A549 (cell line): ENCODE measurements around the gene XPO6. TPM values are rescaled to one million over a fixed set of nuclear protein-coding genes. Genes with fewer than 3 reads are reported as not detected.
A peak's percentile ranks its signal among the peaks of the same experiment; 100 is the strongest.

Experiments
- ATAC-seq, 2 experiments: fragments of 200-7000 bp in 1 of 2; fragments of >200 bp in 1 of 2; cut with Nextera tagmentation in 1 of 2; cut with Tn5 transposase in 1 of 2; 3 replicates each; pipeline versions ENCODE4 v1.8.0 to v1.9.1; 2018 to 2020; ENCODE audit warnings: mild to moderate bottlenecking in 1 of 2, moderate library complexity in 1 of 2
- CTCF ChIA-PET: fragments of 300-600 bp; sonication (Branson Sonifier 250); formaldehyde crosslinking; extraction: SDS; loops from one replicate; lab custom pipeline; 2021; ENCODE audit warnings: antibody characterized with exemption, inconsistent platforms; lab: Yijun Ruan, JAX
- POLR2A ChIA-PET: fragments of 350-600 bp; formaldehyde crosslinking; extraction: SDS; loops from one replicate; lab custom pipeline; 2021; ENCODE audit warnings: antibody characterized with exemption, inconsistent platforms; lab: Yijun Ruan, JAX
- DNase-seq, 2 experiments: peaks; one replicate each; pipeline versions ENCODE4 v3.0.0 to v3.0.0-alpha.2; 2011 to 2016; ENCODE audit warnings: low read depth in 1 of 2, low spot score in 1 of 2
- FAIRE-seq: peaks from 2 replicates; lab custom pipeline; 2011; peaks lifted over from hg19 to GRCh38; lab: Jason Lieb, UNC
- H3K27ac ChIP-seq, 2 experiments: fragments of >200 bp; sonication (Bioruptor Twin); formaldehyde crosslinking; 3 replicates each; pipeline ENCODE4 v1.5.1; 2016 to 2017
- H3K4me1 ChIP-seq: fragments of >200 bp; sonication (Bioruptor Twin); formaldehyde crosslinking; 3 replicates; pipeline ENCODE4 v1.6.1; 2016
- H3K4me2 ChIP-seq: fragments of >200 bp; sonication (Bioruptor Twin); formaldehyde crosslinking; 3 replicates; pipeline ENCODE4 v1.6.1; 2016
- H3K4me3 ChIP-seq: fragments of >200 bp; sonication (Bioruptor Twin); formaldehyde crosslinking; 3 replicates; pipeline ENCODE4 v1.5.1; 2016
- H3K9me3 ChIP-seq: fragments of >200 bp; sonication (Bioruptor Twin); formaldehyde crosslinking; 3 replicates; pipeline ENCODE4 v1.6.1; 2016
- BCL3 ChIP-seq: fragments of >200 bp; sonication (Bioruptor Twin); formaldehyde crosslinking; IDR thresholded peaks from 3 replicates; pipeline ENCODE4 v1.6.1; 2016
- BHLHE40 ChIP-seq: IDR thresholded peaks from 2 replicates; pipeline ENCODE4 v1.6.1; 2012; ENCODE audit warnings: low read depth, low read length, inconsistent platforms
- CBX8 ChIP-seq: fragments of 200-600 bp; sonication (generic); IDR thresholded peaks from 2 replicates; pipeline ENCODE4 v1.6.1; 2016
- CHD4 ChIP-seq: fragments of 200-600 bp; sonication (generic); IDR thresholded peaks from 2 replicates; pipeline ENCODE4 v1.6.1; 2016; ENCODE audit warnings: antibody characterized with exemption, mild to moderate bottlenecking, borderline replicate concordance
- EHF ChIP-seq: fragments of 250-450 bp; sonication (Bioruptor Pico); IDR thresholded peaks from 2 replicates; pipeline ENCODE4 v1.5.0; 2020; ENCODE audit warnings: mild to moderate bottlenecking
- FOXS1 ChIP-seq: fragments of 250-450 bp; sonication (Bioruptor Pico); IDR thresholded peaks from 2 replicates; pipeline ENCODE4 v1.5.0; 2020; ENCODE audit warnings: mild to moderate bottlenecking, moderate library complexity
- HDAC2 ChIP-seq: fragments of 200-600 bp; sonication (generic); IDR thresholded peaks from 2 replicates; pipeline ENCODE4 v1.6.1; 2016
- HOXA7 ChIP-seq: fragments of 250-450 bp; sonication (Bioruptor Pico); IDR thresholded peaks from 2 replicates; pipeline ENCODE4 v1.5.0; 2020; ENCODE audit warnings: mild to moderate bottlenecking, moderate library complexity
- JUNB ChIP-seq: fragments of >200 bp; sonication (Bioruptor Twin); formaldehyde crosslinking; IDR thresholded peaks from 2 replicates; pipeline ENCODE4 v1.6.1; 2016
- KDM5A ChIP-seq: fragments of 200-600 bp; sonication (generic); IDR thresholded peaks from 2 replicates; pipeline ENCODE4 v1.6.1; 2016; ENCODE audit warnings: antibody characterized with exemption, mild to moderate bottlenecking
- POLR2AphosphoS2 ChIP-seq: conservative IDR thresholded peaks from 2 replicates; pipeline ENCODE4 v1.6.1; 2012; ENCODE audit warnings: low read length, improper control_type of control experiment, inconsistent platforms
- RCOR1 ChIP-seq: fragments of 150-350 bp; IDR thresholded peaks from 2 replicates; pipeline ENCODE4 v1.6.1; 2014; ENCODE audit warnings: antibody characterized with exemption, low read length, low read depth
- SREBF2 ChIP-seq: fragments of 450-650 bp; IDR thresholded peaks from 2 replicates; pipeline ENCODE4 v1.6.1; 2014; ENCODE audit warnings: mild to moderate bottlenecking, moderate library complexity
- ZC3H11A ChIP-seq: fragments of 450-650 bp; IDR thresholded peaks from 2 replicates; pipeline ENCODE4 v1.6.1; 2014; ENCODE audit warnings: antibody characterized with exemption, mild to moderate bottlenecking
- WGBS: methylation state at CpG from one replicate; pipeline ENCODE4 v1.1.6; 2017; ENCODE audit errors: missing lambda C conversion rate; 5-methylcytosine and 5-hydroxymethylcytosine counted together
- polyA plus RNA-seq, 4 experiments: library from polyadenylated mRNA; depleted of rRNA in 3 of 4; stranded (reverse); fragments of >200 nt; fragmentation: RNase III in 1 of 4; extraction: RNeasy Plus Mini Kit Qiagen cat#74134 plus additional on column Dnase treatment in 1 of 4; gene quantifications; 2 replicates in 3 of 4; 3 replicates in 1 of 4; pipeline ENCODE4 v1.2.3, GENCODE V29; 2011 to 2017
- small RNA-seq, 6 experiments: library from RNA; depleted of rRNA; stranded (forward); fragments of <200 nt; gene quantifications; one replicate each; pipeline ENCODE3, GENCODE V24; 2012
- TF ChIP-seq, protein P1 (sequence below): fragments of 200-600 bp; sonication (generic); IDR thresholded peaks from 2 replicates; pipeline ENCODE4 v1.6.1; 2016; ENCODE audit warnings: antibody characterized with exemption, mild to moderate bottlenecking, moderate library complexity
- TF ChIP-seq, protein P2 (sequence below): fragments of >200 bp; sonication (Bioruptor Twin); formaldehyde crosslinking; IDR thresholded peaks from 2 replicates; pipeline ENCODE4 v1.6.1; 2016
- TF ChIP-seq, protein P3 (sequence below): fragments of 250-450 bp; sonication (Bioruptor Pico); IDR thresholded peaks from 2 replicates; pipeline ENCODE4 v1.5.0; 2021; ENCODE audit warnings: mild to moderate bottlenecking, moderate library complexity, borderline replicate concordance

XPO6 gene
- polyA plus RNA-seq, 2 of the 4 experiments (the other 2 are of a cell fraction), result 63.0 to 108 TPM

GRCh38 chr16:28052274-28053128, 159.3 kb downstream of the XPO6 start:
- Histone ChIP-seq H3K4me1 (no peaks in the 10 kb centered on the region), H3K4me3 (no peak overlapping the region), H3K9me3 (peaks cover 9% of the 10 kb centered on the region), H3K27ac (no peak overlapping the region), H3K4me2 (no peak overlapping the region)
- FAIRE-seq (no peak), DNase-seq (no peak), ATAC-seq (peak in 1 of 2 experiments; percentile 36; a peak in 2 of 6 replicates)
- TF ChIP-seq BCL3 (no peak), JUNB (no peak), EHF (no peak), SREBF2 (no peak)
- TF ChIP-seq, protein P1, sequence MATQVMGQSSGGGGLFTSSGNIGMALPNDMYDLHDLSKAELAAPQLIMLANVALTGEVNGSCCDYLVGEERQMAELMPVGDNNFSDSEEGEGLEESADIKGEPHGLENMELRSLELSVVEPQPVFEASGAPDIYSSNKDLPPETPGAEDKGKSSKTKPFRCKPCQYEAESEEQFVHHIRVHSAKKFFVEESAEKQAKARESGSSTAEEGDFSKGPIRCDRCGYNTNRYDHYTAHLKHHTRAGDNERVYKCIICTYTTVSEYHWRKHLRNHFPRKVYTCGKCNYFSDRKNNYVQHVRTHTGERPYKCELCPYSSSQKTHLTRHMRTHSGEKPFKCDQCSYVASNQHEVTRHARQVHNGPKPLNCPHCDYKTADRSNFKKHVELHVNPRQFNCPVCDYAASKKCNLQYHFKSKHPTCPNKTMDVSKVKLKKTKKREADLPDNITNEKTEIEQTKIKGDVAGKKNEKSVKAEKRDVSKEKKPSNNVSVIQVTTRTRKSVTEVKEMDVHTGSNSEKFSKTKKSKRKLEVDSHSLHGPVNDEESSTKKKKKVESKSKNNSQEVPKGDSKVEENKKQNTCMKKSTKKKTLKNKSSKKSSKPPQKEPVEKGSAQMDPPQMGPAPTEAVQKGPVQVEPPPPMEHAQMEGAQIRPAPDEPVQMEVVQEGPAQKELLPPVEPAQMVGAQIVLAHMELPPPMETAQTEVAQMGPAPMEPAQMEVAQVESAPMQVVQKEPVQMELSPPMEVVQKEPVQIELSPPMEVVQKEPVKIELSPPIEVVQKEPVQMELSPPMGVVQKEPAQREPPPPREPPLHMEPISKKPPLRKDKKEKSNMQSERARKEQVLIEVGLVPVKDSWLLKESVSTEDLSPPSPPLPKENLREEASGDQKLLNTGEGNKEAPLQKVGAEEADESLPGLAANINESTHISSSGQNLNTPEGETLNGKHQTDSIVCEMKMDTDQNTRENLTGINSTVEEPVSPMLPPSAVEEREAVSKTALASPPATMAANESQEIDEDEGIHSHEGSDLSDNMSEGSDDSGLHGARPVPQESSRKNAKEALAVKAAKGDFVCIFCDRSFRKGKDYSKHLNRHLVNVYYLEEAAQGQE, result no peak
- TF ChIP-seq, protein P2, sequence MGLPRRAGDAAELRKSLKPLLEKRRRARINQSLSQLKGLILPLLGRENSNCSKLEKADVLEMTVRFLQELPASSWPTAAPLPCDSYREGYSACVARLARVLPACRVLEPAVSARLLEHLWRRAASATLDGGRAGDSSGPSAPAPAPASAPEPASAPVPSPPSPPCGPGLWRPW, result no peak
- ChIA-PET CTCF (interaction anchor here (0.9 to 4.5 kb wide), 6 partner anchors 10 to 24 kb away, joined by 3 to 16 read pairs (median 4); no protein-coding TSS in a partner anchor), POLR2A (no interaction called here)
- WGBS, result 18% methylated on average over 7 of the region's 8 CpGs

DNA sequence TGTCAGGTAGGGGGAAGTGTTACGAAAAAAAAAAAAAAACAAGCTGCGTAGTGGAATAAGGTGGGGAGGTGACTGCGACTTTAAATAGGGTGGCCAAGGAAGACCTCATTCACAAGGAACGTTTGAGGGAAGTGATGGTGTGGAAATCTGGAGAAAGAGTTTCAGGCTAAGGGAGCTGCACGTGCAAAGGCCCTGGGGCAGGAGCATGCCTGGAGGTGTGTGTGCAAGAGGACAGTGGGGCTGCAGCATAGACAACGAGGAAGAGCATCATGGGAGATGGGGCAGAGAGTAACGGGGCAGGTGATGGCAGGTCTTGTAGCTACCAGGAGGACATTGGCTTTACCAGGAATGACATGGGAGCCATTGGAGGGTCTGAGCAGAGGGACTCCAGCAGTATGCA, 160.3 kb downstream of the XPO6 start:
- no peaks in the 10 kb centered on the region for H3K4me1 ChIP-seq
- H3K4me2 ChIP-seq, result no peak overlapping the region
- no peak overlapping the region for H3K27ac ChIP-seq
- WGBS, result 20% methylated on average over 7 of the region's 7 CpGs
- no peak for DNase-seq
- POLR2A ChIA-PET, result no interaction called here
- TF ChIP-seq POLR2AphosphoS2 (no peak), BHLHE40 (no peak), RCOR1 (no peak), FOXS1 (CRISPR knock-in tag) (no peak), CBX8 (no peak), KDM5A (no peak), ZC3H11A (no peak), HOXA7 (no peak), JUNB (no peak), EHF (no peak), CHD4 (no peak), HDAC2 (no peak)
- TF ChIP-seq, protein P3, sequence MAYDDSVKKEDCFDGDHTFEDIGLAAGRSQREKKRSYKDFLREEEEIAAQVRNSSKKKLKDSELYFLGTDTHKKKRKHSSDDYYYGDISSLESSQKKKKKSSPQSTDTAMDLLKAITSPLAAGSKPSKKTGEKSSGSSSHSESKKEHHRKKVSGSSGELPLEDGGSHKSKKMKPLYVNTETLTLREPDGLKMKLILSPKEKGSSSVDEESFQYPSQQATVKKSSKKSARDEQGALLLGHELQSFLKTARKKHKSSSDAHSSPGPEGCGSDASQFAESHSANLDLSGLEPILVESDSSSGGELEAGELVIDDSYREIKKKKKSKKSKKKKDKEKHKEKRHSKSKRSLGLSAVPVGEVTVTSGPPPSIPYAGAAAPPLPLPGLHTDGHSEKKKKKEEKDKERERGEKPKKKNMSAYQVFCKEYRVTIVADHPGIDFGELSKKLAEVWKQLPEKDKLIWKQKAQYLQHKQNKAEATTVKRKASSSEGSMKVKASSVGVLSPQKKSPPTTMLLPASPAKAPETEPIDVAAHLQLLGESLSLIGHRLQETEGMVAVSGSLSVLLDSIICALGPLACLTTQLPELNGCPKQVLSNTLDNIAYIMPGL (CRISPR knock-in tag), result no peak
- CTCF ChIA-PET, result interaction anchor here (0.9 to 4.5 kb wide), 4 partner anchors 9 to 23 kb away, joined by 3 to 16 read pairs (median 4); no protein-coding TSS in a partner anchor
- ATAC-seq, result no peak
- H3K9me3 ChIP-seq, result peaks cover 12% of the 10 kb centered on the region
- no peak for FAIRE-seq
- no peak overlapping the region for H3K4me3 ChIP-seq

Small RNAs within 50 kb of the gene (small RNA-seq; reads per million reads assigned to genes)
- 0 reads per million in 6 experiments for gene RF00402
- gene RNY1P10, result 0 reads per million in 6 experiments

Other genes with a start within 250 kb of the XPO6 start
- gene GSG1L, start 148.3 kb downstream of the XPO6 start, polyA plus RNA-seq (2011; rRNA removed), result not detected in 2 replicates
- gene GSG1L, start 148.3 kb downstream of the XPO6 start, polyA plus RNA-seq (2017; fragmentation: RNase III; extraction: RNeasy Plus Mini Kit Qiagen cat#74134 plus additional on column Dnase treatment), result not detected in 3 replicates
- gene SBK1, start 80.6 kb upstream of the XPO6 start, polyA plus RNA-seq (2011; rRNA removed), result 0.13 and 0.20 TPM in 2 replicates
- 0.28 to 0.45 TPM (median 0.43 TPM) in 3 replicates for gene SBK1, start 80.6 kb upstream of the XPO6 start, polyA plus RNA-seq (2017; fragmentation: RNase III; extraction: RNeasy Plus Mini Kit Qiagen cat#74134 plus additional on column Dnase treatment)
- gene NPIPB6, start 151.5 kb upstream of the XPO6 start, polyA plus RNA-seq (2011; rRNA removed), result 3.8 and 5.2 TPM in 2 replicates
- 3.6 to 3.8 TPM (median 3.7 TPM) in 3 replicates for gene NPIPB6, start 151.5 kb upstream of the XPO6 start, polyA plus RNA-seq (2017; fragmentation: RNase III; extraction: RNeasy Plus Mini Kit Qiagen cat#74134 plus additional on column Dnase treatment)
- 33.1 and 77.6 TPM in 2 replicates for gene EIF3CL, start 191.9 kb upstream of the XPO6 start, polyA plus RNA-seq (2011; rRNA removed)
- gene EIF3CL, start 191.9 kb upstream of the XPO6 start, polyA plus RNA-seq (2017; fragmentation: RNase III; extraction: RNeasy Plus Mini Kit Qiagen cat#74134 plus additional on column Dnase treatment), result 131 to 146 TPM (median 138 TPM) in 3 replicates